ENCODE measurements around the gene CCDC82.
A peak's percentile ranks its signal among the peaks of the same experiment; 100 is the strongest.
"Not testable (repeated sequence)": the region's sequence is repeated elsewhere in the genome, so short reads cannot be mapped to it uniquely, and the experiment has no call there.

The CCDC82 gene

DNA sequence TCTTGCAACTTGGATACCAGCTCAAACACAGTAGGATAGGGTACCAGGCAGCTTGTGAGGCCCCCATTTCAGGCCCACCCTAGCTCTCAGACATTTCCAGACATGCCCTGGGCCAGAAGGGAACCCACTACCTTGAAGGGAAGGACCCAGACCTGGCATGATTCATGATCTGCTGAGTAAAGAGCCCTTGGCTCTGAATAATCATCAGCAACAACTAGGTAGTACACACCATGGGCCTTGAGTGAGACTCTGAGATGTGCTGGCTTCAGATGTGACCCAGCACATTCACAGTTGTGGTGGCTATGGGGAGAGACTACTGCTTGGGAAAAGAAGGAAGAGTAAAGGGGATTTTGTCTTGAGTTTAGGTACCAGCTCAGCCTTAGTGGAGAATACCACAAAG, 23.7 kb upstream of the CCDC82 start:
- H3K27ac ChIP-seq (replicated peaks; ENCODE audit: low read length): no peak overlapping the region
- H3K27me3 ChIP-seq (ENCODE audit: control insufficient read depth in 3 of 3, insufficient read depth in 3 of 3, low read depth in 1 of 3, low read length in 3 of 3): no peaks in the 10 kb centered on the region
- no peak overlapping the region for H2BK15ac ChIP-seq (ENCODE audit: low read length)
- no peak overlapping the region for H2BK5ac ChIP-seq (ENCODE audit: low read length)
- H3K79me1 ChIP-seq (ENCODE audit: low read depth, low read length): no peaks in the 10 kb centered on the region
- no peak overlapping the region for H3K4me3 ChIP-seq (ENCODE audit: low read length in 2 of 2)
- no peak overlapping the region for H3K4ac ChIP-seq (ENCODE audit: low read length)
- peaks cover 0 to 3% of the 10 kb centered on the region in 2 donors for H3K9me3 ChIP-seq (replicated peaks in 1 of 2; ENCODE audit: control insufficient read depth in 2 of 2, insufficient read depth in 1 of 2, low read depth in 1 of 2, low read length in 2 of 2)
- no peak overlapping the region for H2AK5ac ChIP-seq (ENCODE audit: low read depth, low read length)
- no peak overlapping the region for H3K23ac ChIP-seq (ENCODE audit: low read depth, low read length, poor library complexity)
- no peak overlapping the region for H4K8ac ChIP-seq (ENCODE audit: low read depth, low read length)
- H3K9ac ChIP-seq (ENCODE audit: low read depth, low read length, poor library complexity): no peak overlapping the region
- no peaks in the 10 kb centered on the region for H3K4me1 ChIP-seq (ENCODE audit: control insufficient read depth in 2 of 2, insufficient read depth in 1 of 2, low read depth in 1 of 2, low read length in 2 of 2)
- no peak overlapping the region for H2BK120ac ChIP-seq (ENCODE audit: low read depth, low read length)
- H3K4me2 ChIP-seq (ENCODE audit: insufficient read depth, low read length, poor library complexity, severe bottlenecking): no peak overlapping the region
- no peaks in the 10 kb centered on the region for H3K36me3 ChIP-seq (replicated peaks in 1 of 2; ENCODE audit: control insufficient read depth in 2 of 2, insufficient read depth in 2 of 2, low read length in 2 of 2)
- peak overlapping the region; percentile 53 for H2AFZ ChIP-seq (ENCODE audit: low read length)
- no peak overlapping the region for H3K18ac ChIP-seq (ENCODE audit: low read length)
- no peak overlapping the region for H4K91ac ChIP-seq (ENCODE audit: low read depth, low read length, poor library complexity)
- no peak overlapping the region for H3K14ac ChIP-seq (ENCODE audit: low read length)
- DNase-seq (ENCODE audit: low spot score): no peak
- H2BK12ac ChIP-seq (ENCODE audit: low read length): no peak overlapping the region

DNA sequence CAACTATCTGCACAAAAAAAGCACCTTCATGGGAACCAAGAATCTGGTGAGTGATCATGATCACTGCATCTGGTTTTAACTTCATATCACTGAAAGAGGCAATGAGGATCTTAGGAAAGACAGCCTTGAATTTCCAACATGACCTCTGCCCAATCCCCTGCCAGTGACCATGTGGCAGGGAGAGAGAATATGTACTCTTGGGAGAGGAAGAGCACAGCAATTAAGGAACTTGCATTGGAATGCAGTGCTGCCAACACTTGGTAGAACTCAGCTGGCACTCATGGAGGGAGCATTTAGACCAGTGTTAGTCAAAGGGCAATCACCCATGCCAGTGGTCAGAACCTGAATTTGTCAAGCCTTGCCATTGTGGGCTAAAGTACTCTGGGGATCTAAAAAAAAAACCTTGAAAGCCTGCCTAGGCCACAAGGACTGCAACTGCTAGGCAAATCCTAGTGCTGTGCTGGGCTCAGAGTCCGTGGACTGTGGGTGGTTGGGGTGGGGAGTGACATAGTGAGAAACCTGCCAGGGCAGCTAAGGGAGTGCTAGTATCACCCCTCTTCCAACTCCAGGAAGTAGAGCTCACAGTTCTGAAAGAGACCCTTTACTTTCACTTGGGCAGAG, 23.2 kb upstream of the CCDC82 start:
- peaks cover 0 to 3% of the 10 kb centered on the region in 2 donors for H3K9me3 ChIP-seq (replicated peaks in 1 of 2; ENCODE audit: control insufficient read depth in 2 of 2, insufficient read depth in 1 of 2, low read depth in 1 of 2, low read length in 2 of 2)
- H3K27me3 ChIP-seq (ENCODE audit: control insufficient read depth in 3 of 3, insufficient read depth in 3 of 3, low read depth in 1 of 3, low read length in 3 of 3): no peaks in the 10 kb centered on the region

DNA sequence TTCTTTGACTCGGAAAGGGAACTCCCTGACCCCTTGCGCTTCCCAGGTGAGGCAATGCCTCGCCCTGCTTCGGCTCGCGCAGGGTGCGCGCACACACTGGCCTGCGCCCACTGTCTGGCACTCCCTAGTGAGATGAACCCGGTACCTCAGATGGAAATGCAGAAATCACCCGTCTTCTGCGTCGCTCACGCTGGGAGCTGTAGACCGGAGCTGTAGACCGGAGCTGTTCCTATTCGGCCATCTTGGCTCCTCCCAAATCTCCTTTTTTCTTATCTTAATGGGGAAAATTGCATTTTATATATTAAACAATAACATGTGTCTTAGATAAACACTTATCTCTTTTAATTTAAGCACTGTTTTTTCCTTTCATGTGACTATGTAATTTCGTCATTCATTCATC, 21.7 kb upstream of the CCDC82 start:
- DNase-seq (ENCODE audit: low spot score); H3K9me3 ChIP-seq (replicated peaks in 1 of 2; ENCODE audit: control insufficient read depth in 2 of 2, insufficient read depth in 1 of 2, low read depth in 1 of 2, low read length in 2 of 2); H2BK120ac ChIP-seq (ENCODE audit: low read depth, low read length); H3K79me1 ChIP-seq (ENCODE audit: low read depth, low read length); H2BK5ac ChIP-seq (ENCODE audit: low read length); H3K36me3 ChIP-seq (replicated peaks in 1 of 2; ENCODE audit: control insufficient read depth in 2 of 2, insufficient read depth in 2 of 2, low read length in 2 of 2); H2AK5ac ChIP-seq (ENCODE audit: low read depth, low read length); H4K8ac ChIP-seq (ENCODE audit: low read depth, low read length); H4K91ac ChIP-seq (ENCODE audit: low read depth, low read length, poor library complexity); H3K27me3 ChIP-seq (ENCODE audit: control insufficient read depth in 3 of 3, insufficient read depth in 3 of 3, low read depth in 1 of 3, low read length in 3 of 3); H3K14ac ChIP-seq (ENCODE audit: low read length); H3K27ac ChIP-seq (replicated peaks; ENCODE audit: low read length); H3K4me1 ChIP-seq (ENCODE audit: control insufficient read depth in 2 of 2, insufficient read depth in 1 of 2, low read depth in 1 of 2, low read length in 2 of 2); H3K9ac ChIP-seq (ENCODE audit: low read depth, low read length, poor library complexity); H3K23ac ChIP-seq (ENCODE audit: low read depth, low read length, poor library complexity); H3K4ac ChIP-seq (ENCODE audit: low read length); H3K4me2 ChIP-seq (ENCODE audit: insufficient read depth, low read length, poor library complexity, severe bottlenecking); H2BK12ac ChIP-seq (ENCODE audit: low read length); H3K18ac ChIP-seq (ENCODE audit: low read length); H2BK15ac ChIP-seq (ENCODE audit: low read length): not testable (repeated sequence)
- peak overlapping the region in 1 of 2 donors; percentile 32 for H3K4me3 ChIP-seq (ENCODE audit: low read length in 2 of 2)
- 100% methylated on average over 1 of the region's 18 CpGs; no CpG with 5 or more reads in 1 of the 2 donors for WGBS, 2 donors (ENCODE audit: extremely low coverage in 2 of 2, insufficient read length in 2 of 2, insufficient replicate concordance in 1 of 2)
- peak overlapping the region; percentile 76 for H2AFZ ChIP-seq (ENCODE audit: low read length)

More for the DNA sequence above, 23.2 kb upstream of the CCDC82 start:
- Histone ChIP-seq H2BK5ac (ENCODE audit: low read length) (no peak overlapping the region), H3K14ac (ENCODE audit: low read length) (no peak overlapping the region), H3K4me3 (ENCODE audit: low read length in 2 of 2) (no peak overlapping the region), H4K8ac (ENCODE audit: low read depth, low read length) (no peak overlapping the region), H3K4me2 (ENCODE audit: insufficient read depth, low read length, poor library complexity, severe bottlenecking) (no peak overlapping the region), H3K27ac (replicated peaks; ENCODE audit: low read length) (no peak overlapping the region), H2AFZ (ENCODE audit: low read length) (peak overlapping the region; percentile 53), H2AK5ac (ENCODE audit: low read depth, low read length) (no peak overlapping the region), H3K18ac (ENCODE audit: low read length) (peak overlapping the region; percentile 19), H2BK15ac (ENCODE audit: low read length) (no peak overlapping the region), H2BK12ac (ENCODE audit: low read length) (peak overlapping the region; percentile 11), H2BK120ac (ENCODE audit: low read depth, low read length) (no peak overlapping the region), H3K4me1 (ENCODE audit: control insufficient read depth in 2 of 2, insufficient read depth in 1 of 2, low read depth in 1 of 2, low read length in 2 of 2) (no peaks in the 10 kb centered on the region), H3K4ac (ENCODE audit: low read length) (peak overlapping the region; percentile 95), H3K9ac (ENCODE audit: low read depth, low read length, poor library complexity) (no peak overlapping the region), H3K36me3 (replicated peaks in 1 of 2; ENCODE audit: control insufficient read depth in 2 of 2, insufficient read depth in 2 of 2, low read length in 2 of 2) (no peaks in the 10 kb centered on the region), H3K79me1 (ENCODE audit: low read depth, low read length) (no peaks in the 10 kb centered on the region), H4K91ac (ENCODE audit: low read depth, low read length, poor library complexity) (no peak overlapping the region), H3K23ac (ENCODE audit: low read depth, low read length, poor library complexity) (no peak overlapping the region)
- WGBS, 2 donors (ENCODE audit: extremely low coverage in 2 of 2, insufficient read length in 2 of 2, insufficient replicate concordance in 1 of 2): no CpG with 5 or more reads among the region's 1 CpG
- no peak for DNase-seq (ENCODE audit: low spot score)

DNA sequence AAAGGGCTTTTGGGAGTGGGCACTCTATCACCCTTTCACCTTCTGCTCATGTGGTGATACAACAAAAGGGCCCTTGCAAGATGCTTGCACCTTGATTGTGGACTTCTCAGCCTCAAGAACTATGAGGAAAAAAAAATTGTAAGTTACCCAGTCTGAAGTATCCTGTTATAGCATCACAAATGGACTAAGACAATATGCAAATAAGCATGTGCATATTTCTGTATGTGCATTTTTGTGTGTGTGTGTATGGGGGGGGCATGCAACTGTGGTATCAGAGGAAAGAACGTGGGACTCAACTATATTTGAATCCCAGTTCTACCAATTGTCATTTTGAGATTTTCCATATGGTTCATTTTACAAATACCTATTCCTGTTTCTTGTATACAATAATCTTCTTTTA, 11.0 kb upstream of the CCDC82 start:
- H4K8ac ChIP-seq (ENCODE audit: low read depth, low read length): no peak overlapping the region
- H3K4me3 ChIP-seq (ENCODE audit: low read length in 2 of 2): no peak overlapping the region
- H2BK5ac ChIP-seq (ENCODE audit: low read length): no peak overlapping the region
- H2BK120ac ChIP-seq (ENCODE audit: low read depth, low read length): no peak overlapping the region
- no peak overlapping the region for H3K9ac ChIP-seq (ENCODE audit: low read depth, low read length, poor library complexity)
- no CpG with 5 or more reads among the region's 1 CpG for WGBS, 2 donors (ENCODE audit: extremely low coverage in 2 of 2, insufficient read length in 2 of 2, insufficient replicate concordance in 1 of 2)
- H3K27me3 ChIP-seq (ENCODE audit: control insufficient read depth in 3 of 3, insufficient read depth in 3 of 3, low read depth in 1 of 3, low read length in 3 of 3): no peaks in the 10 kb centered on the region
- H2AFZ ChIP-seq (ENCODE audit: low read length): no peak overlapping the region
- no peak overlapping the region for H4K91ac ChIP-seq (ENCODE audit: low read depth, low read length, poor library complexity)
- H3K27ac ChIP-seq (replicated peaks; ENCODE audit: low read length): no peak overlapping the region
- H3K79me1 ChIP-seq (ENCODE audit: low read depth, low read length): no peaks in the 10 kb centered on the region
- H3K4ac ChIP-seq (ENCODE audit: low read length): no peak overlapping the region
- H3K18ac ChIP-seq (ENCODE audit: low read length): no peak overlapping the region
- no peak overlapping the region for H2BK12ac ChIP-seq (ENCODE audit: low read length)
- no peak overlapping the region for H2AK5ac ChIP-seq (ENCODE audit: low read depth, low read length)
- H2BK15ac ChIP-seq (ENCODE audit: low read length): no peak overlapping the region
- no peak overlapping the region for H3K4me2 ChIP-seq (ENCODE audit: insufficient read depth, low read length, poor library complexity, severe bottlenecking)
- no peaks in the 10 kb centered on the region for H3K4me1 ChIP-seq (ENCODE audit: control insufficient read depth in 2 of 2, insufficient read depth in 1 of 2, low read depth in 1 of 2, low read length in 2 of 2)
- DNase-seq (ENCODE audit: low spot score): no peak
- no peak overlapping the region for H3K23ac ChIP-seq (ENCODE audit: low read depth, low read length, poor library complexity)
- H3K36me3 ChIP-seq (replicated peaks in 1 of 2; ENCODE audit: control insufficient read depth in 2 of 2, insufficient read depth in 2 of 2, low read length in 2 of 2): no peaks in the 10 kb centered on the region
- H3K9me3 ChIP-seq (replicated peaks in 1 of 2; ENCODE audit: control insufficient read depth in 2 of 2, insufficient read depth in 1 of 2, low read depth in 1 of 2, low read length in 2 of 2): peaks cover 0 to 4% of the 10 kb centered on the region in 2 donors
- H3K14ac ChIP-seq (ENCODE audit: low read length): no peak overlapping the region
